Fibroblast of lung (primary cell): ENCODE results near the gene FNTB.

Source experiments
- CTCF ChIP-seq, 2 donors: IDR thresholded peaks in 1 of 2; conservative IDR thresholded peaks in 1 of 2; 1 replicate in 1 of 2; 2 replicates in 1 of 2; pipeline ENCODE4 v1.5.1; 2011 to 2012; ENCODE audit warnings: low read length in 2 of 2, control low read depth in 1 of 2, inconsistent platforms in 1 of 2, low read depth in 1 of 2, mild to moderate bottlenecking in 1 of 2
- EZH2 ChIP-seq: IDR thresholded peaks from 2 replicates; pipeline ENCODE4 v1.5.1; 2012; ENCODE audit warnings: low read length, control low read depth, mild to moderate bottlenecking; ENCODE audit errors: missing control alignments

- TF ChIP-seq EZH2 (no peak), CTCF (conservative IDR thresholded peaks at IDR 0.05 in 1 of 2, IDR thresholded peaks at IDR 0.05 in 1 of 2; ENCODE audit: low read depth in 1 of 2, low read length in 2 of 2) (no peak)
Observed at GRCh38 chr14:64954491-64955240, 32.0 kb upstream of the FNTB start.
